ENCODE results near the gene CXCR4.

The CXCR4 gene

GRCh38 chr2:136111711-136112110, 6.2 kb downstream of the CXCR4 start:
- ATAC-seq = no peak
- TF ChIP-seq ARNTL (CRISPR knock-in tag; IDR thresholded peaks at IDR 0.05; ENCODE audit: borderline replicate concordance, low read depth) (no peak), TCF4 (CRISPR knock-in tag; IDR thresholded peaks at IDR 0.05; ENCODE audit: borderline replicate concordance) (no peak), SNAI2 (CRISPR knock-in tag; IDR thresholded peaks at IDR 0.05) (no peak), PPARA (CRISPR knock-in tag; IDR thresholded peaks at IDR 0.05; ENCODE audit: borderline replicate concordance) (no peak), RARB (CRISPR knock-in tag; IDR thresholded peaks at IDR 0.05) (no peak)

- no peak for ATAC-seq
- TF ChIP-seq TCF4 (CRISPR knock-in tag; IDR thresholded peaks at IDR 0.05; ENCODE audit: borderline replicate concordance) = no peak
- TF ChIP-seq ZC3H10 (CRISPR knock-in tag; IDR thresholded peaks at IDR 0.05) = no peak
- no peak for TF ChIP-seq CSRNP3 (CRISPR knock-in tag; IDR thresholded peaks at IDR 0.05)
- TF ChIP-seq CREB5 (CRISPR knock-in tag; IDR thresholded peaks at IDR 0.05; ENCODE audit: low read depth) = no peak
- no peak for TF ChIP-seq BACH2 (CRISPR knock-in tag; IDR thresholded peaks at IDR 0.05; ENCODE audit: borderline replicate concordance)
- TF ChIP-seq TSHZ2 (CRISPR knock-in tag; IDR thresholded peaks at IDR 0.05) = no peak
- TF ChIP-seq OSR1 (CRISPR knock-in tag; IDR thresholded peaks at IDR 0.05) = no peak
- TF ChIP-seq POU6F1 (CRISPR knock-in tag; IDR thresholded peaks at IDR 0.05; ENCODE audit: borderline replicate concordance, low read depth) = no peak
- TF ChIP-seq RARB (CRISPR knock-in tag; IDR thresholded peaks at IDR 0.05) = no peak
- no peak for TF ChIP-seq ARNTL (CRISPR knock-in tag; IDR thresholded peaks at IDR 0.05; ENCODE audit: borderline replicate concordance, low read depth)
- no peak for TF ChIP-seq PATZ1 (CRISPR knock-in tag; IDR thresholded peaks at IDR 0.05; ENCODE audit: borderline replicate concordance)
- TF ChIP-seq ZFP3 (CRISPR knock-in tag; IDR thresholded peaks at IDR 0.05) = no peak
- no peak for TF ChIP-seq ESRRG (CRISPR knock-in tag; IDR thresholded peaks at IDR 0.05)
- TF ChIP-seq ZNF70 (CRISPR knock-in tag; IDR thresholded peaks at IDR 0.05) = no peak
- TF ChIP-seq ZNF8 (CRISPR knock-in tag; IDR thresholded peaks at IDR 0.05) = no peak
- TF ChIP-seq GLIS3 (CRISPR knock-in tag; IDR thresholded peaks at IDR 0.05) = no peak
- TF ChIP-seq ZFP30 (CRISPR knock-in tag; IDR thresholded peaks at IDR 0.05) = no peak
Observed at GRCh38 chr2:136110526-136110925, 7.4 kb downstream of the CXCR4 start.

- no peak for ATAC-seq
- TF ChIP-seq TCF4 (CRISPR knock-in tag; IDR thresholded peaks at IDR 0.05; ENCODE audit: borderline replicate concordance) (no peak), CSDC2 (CRISPR knock-in tag; IDR thresholded peaks at IDR 0.05) (no peak), CSRNP3 (CRISPR knock-in tag; IDR thresholded peaks at IDR 0.05) (no peak), ARNTL (CRISPR knock-in tag; IDR thresholded peaks at IDR 0.05; ENCODE audit: borderline replicate concordance, low read depth) (no peak), ESRRG (CRISPR knock-in tag; IDR thresholded peaks at IDR 0.05) (no peak), ISL1 (CRISPR knock-in tag; IDR thresholded peaks at IDR 0.05) (no peak), TSHZ2 (CRISPR knock-in tag; IDR thresholded peaks at IDR 0.05) (no peak), PPARA (CRISPR knock-in tag; IDR thresholded peaks at IDR 0.05; ENCODE audit: borderline replicate concordance) (no peak), PATZ1 (CRISPR knock-in tag; IDR thresholded peaks at IDR 0.05; ENCODE audit: borderline replicate concordance) (no peak), ZNF70 (CRISPR knock-in tag; IDR thresholded peaks at IDR 0.05) (no peak)
Observed at GRCh38 chr2:136108463-136108862, 9.5 kb downstream of the CXCR4 start.

All from SK-N-SH treated with all-trans-retinoic acid at 6 μM for 48 hours (cell line).